AG09319 (cell line): ENCODE results near the gene STOX2.
"Not testable (repeated sequence)": the region's sequence is repeated elsewhere in the genome, so short reads cannot be mapped to it uniquely, and the experiment has no call there.

Experiments used
- DNase-seq: peaks from one replicate; pipeline ENCODE4 v3.0.0-alpha.2; 2010; ENCODE audit warnings: low read depth; ENCODE audit errors: extremely low read depth
- CTCF ChIP-seq: IDR thresholded peaks from 2 replicates; pipeline ENCODE4 v1.5.1; 2011; ENCODE audit warnings: low read depth, mild to moderate bottlenecking, inconsistent platforms, low read length, moderate library complexity

The STOX2 gene

GRCh38 chr4:183936574-183937345 is 31.7 kb downstream of the STOX2 start:
- no peak for TF ChIP-seq CTCF
- DNase-seq = no peak

- TF ChIP-seq CTCF = no peak
These were observed 35.8 kb downstream of the STOX2 start for GRCh38 chr4:183940864-183941263.

GRCh38 chr4:183941964-183942363 is 36.9 kb downstream of the STOX2 start:
- DNase-seq = no peak
- TF ChIP-seq CTCF = no peak

More at GRCh38 chr4:183940864-183941263, 35.8 kb downstream of the STOX2 start:
- DNase-seq = no peak

GRCh38 chr4:183945741-183946140 is 40.6 kb downstream of the STOX2 start:
- DNase-seq = no peak
- TF ChIP-seq CTCF = no peak

- DNase-seq = no peak
- TF ChIP-seq CTCF = no peak
These were observed 45.4 kb downstream of the STOX2 start for GRCh38 chr4:183950536-183950935.

- DNase-seq = not testable (repeated sequence)
These were observed 47.5 kb downstream of the STOX2 start for GRCh38 chr4:183952652-183953051.

GRCh38 chr4:183959319-183960045 is 54.4 kb downstream of the STOX2 start:
- no peak for DNase-seq
- TF ChIP-seq CTCF = no peak
